ENCODE data around the gene ARHGEF19. TPM values are rescaled to one million over a fixed set of nuclear protein-coding genes. Genes with fewer than 3 reads are reported as not detected.

Gene ARHGEF19
- total and polyA plus RNA-seq, 9 of the 15 experiments (the other 6 are each of a cell fraction or from before 2014, with no cell fraction given): 0.73 to 21.0 (median 5.2) TPM

DNA sequence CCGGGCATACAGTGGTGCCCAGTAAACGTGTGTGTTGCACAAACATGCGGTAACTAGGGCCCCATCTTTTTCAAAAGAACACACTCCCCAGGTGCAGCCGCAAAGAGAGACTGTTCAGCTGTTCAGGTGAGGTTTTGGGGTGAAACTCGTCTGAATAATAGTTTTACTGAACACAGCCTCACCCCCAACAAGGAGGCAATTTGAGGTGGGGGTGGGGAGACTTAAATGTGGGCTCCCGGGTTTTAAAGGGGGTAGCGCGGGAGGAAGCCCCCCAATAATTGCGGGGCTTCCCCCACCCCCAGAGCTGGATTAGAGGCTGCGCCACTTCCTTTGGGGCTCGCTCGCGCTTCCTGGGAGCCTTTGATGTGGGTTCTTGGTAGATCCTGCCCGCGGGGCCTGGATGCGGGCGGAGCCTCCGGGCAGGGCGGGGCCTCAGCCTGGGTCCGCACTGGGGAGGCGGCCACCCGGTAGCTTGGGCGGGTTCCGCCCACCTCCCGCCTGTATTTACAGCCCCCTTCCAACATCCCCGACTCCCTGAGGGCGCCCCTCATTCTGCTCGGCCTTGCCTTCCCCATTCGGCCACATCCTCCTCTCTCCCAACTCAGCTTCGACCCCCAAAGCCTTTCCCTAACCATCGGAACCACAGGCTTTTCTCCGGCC is 50.2 kb downstream of the ARHGEF19 start (continued):
- TF ChIP-seq PHF8 (IDR thresholded peaks at IDR 0.05; ENCODE audit: borderline replicate concordance, low read length) (peak; percentile 48; the same call in 1 of the 2 replicates), SMARCB1 (IDR thresholded peaks at IDR 0.05; ENCODE audit: insufficient read length, low read depth) (no peak), SAFB2 (IDR thresholded peaks at IDR 0.05; ENCODE audit: borderline replicate concordance, low read depth, low read length, severe bottlenecking) (no peak), C11orf30 (IDR thresholded peaks at IDR 0.05; ENCODE audit: low read depth) (no peak), ZNF707 (CRISPR knock-in tag; conservative IDR thresholded peaks at IDR 0.05) (no peak), NCOA4 (IDR thresholded peaks at IDR 0.05; ENCODE audit: partially characterized antibody) (no peak), KHSRP (IDR thresholded peaks at IDR 0.05) (no peak), ZNF609 (CRISPR knock-in tag; IDR thresholded peaks at IDR 0.05; ENCODE audit: borderline replicate concordance) (no peak), BHLHE40 (IDR thresholded peaks at IDR 0.05; ENCODE audit: low read length) (no peak), FUS (optimal IDR thresholded peaks at IDR 0.05; ENCODE audit: low read depth, low read length) (no peak), NFXL1 (CRISPR knock-in tag; IDR thresholded peaks at IDR 0.05) (no peak), HCFC1 (IDR thresholded peaks at IDR 0.05; ENCODE audit: low read depth, low read length) (no peak), PHF20 (IDR thresholded peaks at IDR 0.05; ENCODE audit: partially characterized antibody) (peak; percentile 16), NCOA2 (IDR thresholded peaks at IDR 0.05; ENCODE audit: partially characterized antibody in 2 of 2) (no peak), ASH1L (IDR thresholded peaks at IDR 0.05; ENCODE audit: borderline replicate concordance, low read depth, partially characterized antibody) (no peak), SMARCA5 (IDR thresholded peaks at IDR 0.05) (no peak), TRIM28 (IDR thresholded peaks at IDR 0.05) (no peak), RAD51 (IDR thresholded peaks at IDR 0.05; ENCODE audit: borderline replicate concordance, low read depth) (no peak)
- TF ChIP-seq, protein P1, sequence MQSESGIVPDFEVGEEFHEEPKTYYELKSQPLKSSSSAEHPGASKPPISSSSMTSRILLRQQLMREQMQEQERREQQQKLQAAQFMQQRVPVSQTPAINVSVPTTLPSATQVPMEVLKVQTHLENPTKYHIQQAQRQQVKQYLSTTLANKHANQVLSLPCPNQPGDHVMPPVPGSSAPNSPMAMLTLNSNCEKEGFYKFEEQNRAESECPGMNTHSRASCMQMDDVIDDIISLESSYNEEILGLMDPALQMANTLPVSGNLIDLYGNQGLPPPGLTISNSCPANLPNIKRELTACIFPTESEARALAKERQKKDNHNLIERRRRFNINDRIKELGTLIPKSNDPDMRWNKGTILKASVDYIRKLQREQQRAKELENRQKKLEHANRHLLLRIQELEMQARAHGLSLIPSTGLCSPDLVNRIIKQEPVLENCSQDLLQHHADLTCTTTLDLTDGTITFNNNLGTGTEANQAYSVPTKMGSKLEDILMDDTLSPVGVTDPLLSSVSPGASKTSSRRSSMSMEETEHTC (IDR thresholded peaks at IDR 0.05): no peak
- TF ChIP-seq, protein P2, sequence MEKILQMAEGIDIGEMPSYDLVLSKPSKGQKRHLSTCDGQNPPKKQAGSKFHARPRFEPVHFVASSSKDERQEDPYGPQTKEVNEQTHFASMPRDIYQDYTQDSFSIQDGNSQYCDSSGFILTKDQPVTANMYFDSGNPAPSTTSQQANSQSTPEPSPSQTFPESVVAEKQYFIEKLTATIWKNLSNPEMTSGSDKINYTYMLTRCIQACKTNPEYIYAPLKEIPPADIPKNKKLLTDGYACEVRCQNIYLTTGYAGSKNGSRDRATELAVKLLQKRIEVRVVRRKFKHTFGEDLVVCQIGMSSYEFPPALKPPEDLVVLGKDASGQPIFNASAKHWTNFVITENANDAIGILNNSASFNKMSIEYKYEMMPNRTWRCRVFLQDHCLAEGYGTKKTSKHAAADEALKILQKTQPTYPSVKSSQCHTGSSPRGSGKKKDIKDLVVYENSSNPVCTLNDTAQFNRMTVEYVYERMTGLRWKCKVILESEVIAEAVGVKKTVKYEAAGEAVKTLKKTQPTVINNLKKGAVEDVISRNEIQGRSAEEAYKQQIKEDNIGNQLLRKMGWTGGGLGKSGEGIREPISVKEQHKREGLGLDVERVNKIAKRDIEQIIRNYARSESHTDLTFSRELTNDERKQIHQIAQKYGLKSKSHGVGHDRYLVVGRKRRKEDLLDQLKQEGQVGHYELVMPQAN (IDR thresholded peaks at IDR 0.05; ENCODE audit: borderline replicate concordance): no peak

Measured in K562 (cell line).